OCI-LY3 (cell line): Measurements from ENCODE around the gene SCN1B.

Experiments
- EZH2phosphoT487 ChIP-seq: fragments of 200-600 bp; shearing (Covaris generic); IDR thresholded peaks from 2 replicates; pipeline ENCODE4 v1.6.1; 2018; ENCODE audit warnings: antibody characterized with exemption, mixed run types, low read depth
- TF ChIP-seq, protein P1 (sequence below): fragments of 200-600, 300-600 bp; sonication (generic); IDR thresholded peaks from 2 replicates; pipeline ENCODE4 v1.5.1; 2014; ENCODE audit warnings: antibody characterized with exemption, low read length, low read depth

DNA sequence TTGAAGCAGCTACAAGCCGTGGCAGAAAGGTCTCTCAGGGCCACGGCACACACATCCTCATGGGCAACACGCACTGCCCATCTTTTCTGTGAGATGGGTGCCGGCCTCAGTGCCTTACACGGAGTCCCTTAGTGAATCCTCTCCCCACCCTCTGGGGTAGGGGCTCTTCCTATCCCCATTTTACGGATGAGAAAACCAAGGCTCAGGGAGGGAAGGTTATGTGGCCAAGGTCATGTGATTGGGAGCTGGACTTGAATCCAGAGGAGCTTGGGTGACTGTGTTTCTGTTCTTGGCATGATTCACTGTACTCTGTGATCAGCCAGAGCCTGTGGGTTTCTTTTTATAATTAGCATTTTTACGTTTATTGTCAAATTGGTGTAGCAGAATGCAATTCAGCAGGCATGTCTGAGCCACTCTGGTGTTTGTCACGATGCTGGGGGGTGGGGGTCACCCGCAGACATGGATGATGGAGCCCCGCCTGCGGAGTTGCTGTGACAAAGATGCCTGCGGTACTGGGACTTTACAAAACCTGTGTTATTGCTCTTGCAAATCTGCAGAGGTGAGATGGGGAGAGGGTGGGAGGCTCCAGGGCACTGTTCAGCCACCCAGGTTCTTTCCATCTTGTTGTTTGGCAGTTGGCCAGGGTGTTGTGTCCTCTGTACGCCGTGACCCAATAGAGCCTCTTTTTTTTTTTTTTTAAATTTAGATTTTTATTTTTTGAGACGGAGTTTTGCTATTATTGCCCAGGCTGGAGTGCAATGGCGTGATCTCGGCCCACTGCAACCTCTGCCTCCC is 4.5 kb downstream of the SCN1B start:
- TF ChIP-seq, protein P1, sequence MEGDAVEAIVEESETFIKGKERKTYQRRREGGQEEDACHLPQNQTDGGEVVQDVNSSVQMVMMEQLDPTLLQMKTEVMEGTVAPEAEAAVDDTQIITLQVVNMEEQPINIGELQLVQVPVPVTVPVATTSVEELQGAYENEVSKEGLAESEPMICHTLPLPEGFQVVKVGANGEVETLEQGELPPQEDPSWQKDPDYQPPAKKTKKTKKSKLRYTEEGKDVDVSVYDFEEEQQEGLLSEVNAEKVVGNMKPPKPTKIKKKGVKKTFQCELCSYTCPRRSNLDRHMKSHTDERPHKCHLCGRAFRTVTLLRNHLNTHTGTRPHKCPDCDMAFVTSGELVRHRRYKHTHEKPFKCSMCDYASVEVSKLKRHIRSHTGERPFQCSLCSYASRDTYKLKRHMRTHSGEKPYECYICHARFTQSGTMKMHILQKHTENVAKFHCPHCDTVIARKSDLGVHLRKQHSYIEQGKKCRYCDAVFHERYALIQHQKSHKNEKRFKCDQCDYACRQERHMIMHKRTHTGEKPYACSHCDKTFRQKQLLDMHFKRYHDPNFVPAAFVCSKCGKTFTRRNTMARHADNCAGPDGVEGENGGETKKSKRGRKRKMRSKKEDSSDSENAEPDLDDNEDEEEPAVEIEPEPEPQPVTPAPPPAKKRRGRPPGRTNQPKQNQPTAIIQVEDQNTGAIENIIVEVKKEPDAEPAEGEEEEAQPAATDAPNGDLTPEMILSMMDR = no peak
- no peak for TF ChIP-seq EZH2phosphoT487
